ENCODE results near the gene EHBP1.

EHBP1 gene

DNA sequence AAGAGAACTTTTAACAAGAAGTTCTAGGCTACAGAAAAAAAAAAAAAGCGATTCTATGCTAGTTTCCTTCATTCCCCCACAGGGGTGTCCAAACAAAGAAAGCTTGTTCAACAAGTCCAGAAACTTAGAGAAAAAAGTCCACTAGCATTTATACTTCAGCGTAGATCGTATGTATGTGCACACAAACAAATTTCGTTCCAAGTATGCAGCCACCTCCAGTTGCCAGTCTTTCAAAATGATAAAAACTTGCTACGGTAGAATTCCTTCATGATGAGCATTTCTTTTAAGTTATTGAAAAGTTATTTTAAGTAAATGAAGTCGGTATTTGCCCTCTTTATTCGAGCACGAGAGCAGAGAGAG, 341.4 kb downstream of the EHBP1 start:
- no peak overlapping the region for H3K27ac ChIP-seq (ENCODE audit: low read depth, low read length)
- H3K4me1 ChIP-seq (ENCODE audit: insufficient read depth, low read length), result peaks cover 44% of the 10 kb centered on the region
- H3K4me3 ChIP-seq (ENCODE audit: low read length), result peak overlapping the region; percentile 82
- H3K36me3 ChIP-seq (ENCODE audit: insufficient read depth, low read length), result no peaks in the 10 kb centered on the region
- peaks cover 76% of the 10 kb centered on the region for H3K27me3 ChIP-seq (ENCODE audit: insufficient read depth, low read length)
- no peaks in the 10 kb centered on the region for H3K9me3 ChIP-seq (ENCODE audit: insufficient read depth, low read depth, low read length)
- WGBS, result 4% methylated on average over 8 of the region's 8 CpGs
- no peak overlapping the region; the same call in 1 of the 2 replicates for H3K9ac ChIP-seq (ENCODE audit: low read depth, low read length)

DNA sequence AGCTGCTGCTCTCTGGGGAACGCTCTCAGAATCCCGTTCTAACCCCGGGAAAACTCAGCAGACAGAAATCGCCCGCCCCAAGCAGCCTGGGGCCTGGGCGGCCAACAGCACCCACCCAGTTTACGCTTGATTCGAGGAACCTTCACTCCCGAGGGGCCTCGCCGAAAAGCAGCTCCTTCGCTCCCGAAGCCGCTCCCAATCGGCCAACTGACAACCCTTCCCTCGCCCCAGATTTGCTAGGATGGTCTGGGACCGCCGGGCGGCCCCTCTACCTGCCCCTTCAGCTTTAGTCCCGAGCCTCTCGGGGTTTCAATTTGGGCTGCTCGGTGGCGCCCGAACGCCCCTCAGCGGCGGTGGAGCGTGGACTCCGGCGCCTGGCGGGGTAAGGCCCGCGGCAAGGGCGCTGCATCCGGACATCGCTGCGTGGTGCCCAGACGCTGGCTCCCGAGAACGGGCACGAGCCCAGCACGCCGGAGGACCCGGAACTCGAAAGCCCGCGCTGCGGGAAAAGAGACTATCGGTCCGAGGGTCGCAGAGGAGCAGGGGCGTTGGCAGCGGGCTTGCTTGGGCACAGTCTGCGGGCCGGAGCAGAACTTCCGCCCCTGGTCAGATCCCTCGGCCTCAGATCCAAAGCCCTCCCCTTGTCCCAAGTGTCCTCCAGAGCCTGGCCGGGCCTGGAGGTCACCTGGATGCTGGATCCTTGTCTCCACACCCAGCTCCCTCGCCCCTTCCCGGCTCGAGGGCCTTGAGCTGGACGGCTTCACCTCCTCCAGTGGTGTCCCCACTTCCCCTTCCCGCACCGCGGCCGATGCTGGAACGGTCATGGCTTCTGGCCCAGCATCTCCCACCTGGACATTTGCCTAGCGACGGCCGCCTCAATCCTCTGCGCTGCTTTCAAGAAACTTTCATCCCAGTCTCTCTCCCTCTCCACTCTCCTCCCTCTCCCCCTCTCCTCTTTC, 342.1 kb downstream of the EHBP1 start:
- Histone ChIP-seq H3K4me3 (ENCODE audit: low read length) (peak overlapping the region; percentile 82), H3K9me3 (ENCODE audit: insufficient read depth, low read depth, low read length) (no peaks in the 10 kb centered on the region), H3K9ac (ENCODE audit: low read depth, low read length) (peak overlapping the region; percentile 35; the same call in 1 of the 2 replicates), H3K27ac (ENCODE audit: low read depth, low read length) (no peak overlapping the region), H3K36me3 (ENCODE audit: insufficient read depth, low read length) (no peaks in the 10 kb centered on the region), H3K27me3 (ENCODE audit: insufficient read depth, low read length) (peaks cover 83% of the 10 kb centered on the region), H3K4me1 (ENCODE audit: insufficient read depth, low read length) (peaks cover 39% of the 10 kb centered on the region)
- WGBS, result under 1% methylated on average over 71 of the region's 71 CpGs

DNA sequence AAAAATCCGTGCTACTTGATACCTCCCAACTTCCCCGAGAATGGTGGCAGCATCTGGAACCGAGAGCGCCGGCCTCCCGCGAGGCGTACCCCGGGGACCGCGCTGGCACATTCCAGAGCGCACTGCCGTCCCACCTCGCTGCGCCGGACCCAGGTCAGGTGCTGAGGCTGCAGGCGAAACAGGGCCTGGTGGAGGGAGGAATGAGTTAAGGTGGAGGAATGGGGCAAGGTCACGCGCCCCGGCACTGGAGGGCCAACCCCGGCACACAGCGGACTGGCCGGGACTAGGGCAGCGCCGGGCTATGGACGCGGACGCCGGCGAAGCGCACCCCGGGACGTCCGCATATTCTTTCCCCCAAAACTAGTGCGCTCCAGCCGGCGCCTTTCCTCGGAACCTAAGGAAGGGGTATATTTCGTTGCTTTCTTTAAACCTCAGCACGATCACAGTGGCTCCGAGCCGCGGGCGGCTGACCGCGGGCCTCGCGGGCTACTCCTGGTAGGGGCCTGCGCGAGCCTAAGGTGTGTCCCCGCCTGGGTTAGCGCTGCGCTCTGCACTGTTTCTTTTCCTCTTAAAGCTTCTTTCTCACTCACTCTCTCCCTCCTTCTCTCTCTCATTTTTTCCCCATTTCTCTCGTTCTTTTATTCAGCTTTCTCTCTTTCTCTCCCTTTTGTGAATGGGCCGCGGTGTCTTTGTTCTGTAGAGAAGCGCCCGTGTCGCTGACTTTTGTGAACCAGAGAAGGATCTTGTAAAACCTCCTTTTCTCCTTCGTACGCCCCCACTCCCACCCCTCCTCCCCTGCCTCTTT, 343.1 kb downstream of the EHBP1 start:
- WGBS, result 1% methylated on average over 61 of the region's 61 CpGs
- peak overlapping the region; percentile 35; the same call in 1 of the 2 replicates for H3K9ac ChIP-seq (ENCODE audit: low read depth, low read length)
- peak overlapping the region; percentile 82 for H3K4me3 ChIP-seq (ENCODE audit: low read length)
- peaks cover 35% of the 10 kb centered on the region for H3K4me1 ChIP-seq (ENCODE audit: insufficient read depth, low read length)
- H3K36me3 ChIP-seq (ENCODE audit: insufficient read depth, low read length), result no peaks in the 10 kb centered on the region
- H3K27ac ChIP-seq (ENCODE audit: low read depth, low read length), result no peak overlapping the region
- no peaks in the 10 kb centered on the region for H3K9me3 ChIP-seq (ENCODE audit: insufficient read depth, low read depth, low read length)
- peaks cover 92% of the 10 kb centered on the region for H3K27me3 ChIP-seq (ENCODE audit: insufficient read depth, low read length)

DNA sequence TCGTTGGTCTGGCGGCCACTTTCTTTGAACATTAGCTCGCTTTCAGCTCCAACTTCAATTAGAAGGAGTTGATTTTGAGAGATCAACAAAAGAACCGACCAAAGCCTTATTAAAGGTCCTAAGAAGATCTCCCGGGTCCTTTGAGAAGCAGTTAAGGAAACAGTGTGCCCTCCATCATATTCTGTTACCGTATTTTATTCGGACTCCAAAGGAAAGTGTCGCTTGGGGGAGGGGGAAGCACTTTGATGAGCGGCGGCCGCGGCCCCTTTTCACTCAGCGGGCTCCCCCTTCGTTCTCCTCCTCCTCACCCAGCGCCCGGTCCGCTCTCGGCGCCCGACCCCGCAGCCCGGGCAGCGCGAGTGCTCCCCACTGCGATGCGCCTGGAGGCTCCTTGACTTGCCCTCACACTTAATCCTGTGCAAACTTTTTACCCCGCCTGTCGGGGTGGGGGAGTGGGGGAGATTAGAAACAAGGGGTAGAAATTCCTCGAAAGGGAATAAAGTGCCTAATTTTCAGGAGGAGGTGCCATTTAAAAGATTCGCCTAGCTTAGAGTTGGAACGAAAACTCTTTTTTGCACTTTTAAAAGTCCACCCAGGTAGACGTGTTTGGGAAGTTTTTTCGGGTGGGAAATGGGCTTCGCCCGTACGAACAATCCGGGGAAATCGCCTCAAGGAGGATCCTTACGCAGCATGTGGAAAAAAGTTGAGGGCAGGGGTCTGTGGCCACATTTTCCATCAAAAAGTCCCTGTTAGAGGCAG, 343.9 kb downstream of the EHBP1 start:
- Histone ChIP-seq H3K27ac (ENCODE audit: low read depth, low read length) (no peak overlapping the region), H3K9ac (ENCODE audit: low read depth, low read length) (peak overlapping the region; percentile 66), H3K9me3 (ENCODE audit: insufficient read depth, low read depth, low read length) (no peaks in the 10 kb centered on the region), H3K4me1 (ENCODE audit: insufficient read depth, low read length) (peaks cover 31% of the 10 kb centered on the region), H3K36me3 (ENCODE audit: insufficient read depth, low read length) (no peaks in the 10 kb centered on the region), H3K27me3 (ENCODE audit: insufficient read depth, low read length) (peaks cover 99% of the 10 kb centered on the region), H3K4me3 (ENCODE audit: low read length) (peak overlapping the region; percentile 82)
- WGBS, result under 1% methylated on average over 39 of the region's 39 CpGs

DNA sequence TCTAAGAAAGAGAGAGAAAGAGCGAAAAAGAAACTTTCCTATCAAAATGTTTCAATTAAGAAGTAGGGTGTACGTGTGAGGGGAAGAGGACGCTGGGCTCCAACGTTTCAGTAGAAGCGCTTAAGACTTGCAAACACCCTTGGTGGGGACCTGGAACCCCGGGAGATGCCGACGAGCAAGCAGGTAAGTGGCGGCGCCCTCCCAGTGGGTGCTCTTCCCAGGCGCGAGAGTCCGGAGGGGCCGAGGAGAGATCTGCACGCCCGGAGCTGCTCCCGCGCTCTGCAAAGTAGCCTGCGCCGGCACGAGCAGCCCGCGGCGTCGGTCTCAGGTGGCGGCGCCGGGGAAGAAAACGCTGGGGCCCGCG, 344.4 kb downstream of the EHBP1 start:
- peak overlapping the region; percentile 82 for H3K4me3 ChIP-seq (ENCODE audit: low read length)
- no peaks in the 10 kb centered on the region for H3K36me3 ChIP-seq (ENCODE audit: insufficient read depth, low read length)
- no peak overlapping the region for H3K27ac ChIP-seq (ENCODE audit: low read depth, low read length)
- peak overlapping the region; percentile 66 for H3K9ac ChIP-seq (ENCODE audit: low read depth, low read length)
- peaks cover 99% of the 10 kb centered on the region for H3K27me3 ChIP-seq (ENCODE audit: insufficient read depth, low read length)
- H3K4me1 ChIP-seq (ENCODE audit: insufficient read depth, low read length), result peaks cover 31% of the 10 kb centered on the region
- under 1% methylated on average over 31 of the region's 31 CpGs for WGBS
- no peaks in the 10 kb centered on the region for H3K9me3 ChIP-seq (ENCODE audit: insufficient read depth, low read depth, low read length)

DNA sequence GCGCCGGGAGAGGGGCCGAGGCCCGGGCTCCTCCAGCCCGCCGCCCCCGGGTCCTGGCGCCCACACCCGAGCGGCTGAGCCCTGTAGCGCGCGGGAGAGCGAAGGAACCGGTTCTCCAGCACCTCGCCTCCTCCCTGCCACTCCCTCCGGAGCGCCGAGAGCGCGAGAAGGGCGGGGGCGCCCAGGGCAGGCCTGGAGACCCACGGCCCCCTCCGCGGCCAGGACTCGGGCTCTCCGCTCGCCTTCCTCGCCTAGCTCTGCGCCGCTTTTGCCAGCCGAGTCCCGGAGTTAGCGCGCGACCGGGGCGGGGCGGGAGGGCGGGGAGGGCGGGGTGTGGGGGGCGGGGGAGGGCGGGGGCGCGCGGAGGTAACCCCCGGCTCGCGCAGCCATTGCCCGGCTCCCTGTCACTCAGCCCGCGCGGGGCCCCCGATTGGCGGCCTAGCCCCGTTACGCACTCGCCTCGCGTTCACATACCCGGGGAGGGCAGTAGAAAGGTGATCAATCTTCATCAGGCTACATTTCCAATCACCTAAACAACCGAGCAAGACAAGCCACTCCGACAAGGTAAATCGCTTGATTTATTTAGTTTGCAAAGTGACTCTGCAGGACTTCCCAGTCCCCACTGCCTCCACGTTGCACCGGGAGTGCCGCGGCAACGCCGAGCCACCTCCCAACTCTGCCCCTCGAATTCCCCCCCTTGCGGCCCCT, 345.0 kb downstream of the EHBP1 start, which contains the start of gene OTX1:
OTX1 (plus strand) TSS at position 497 of the 708 bp plus-strand sequence. CDS start 2,161 bp downstream, outside the sequence.
- WGBS, result 0% methylated on average over 61 of the region's 73 CpGs
- Histone ChIP-seq H3K4me1 (ENCODE audit: insufficient read depth, low read length) (peaks cover 29% of the 10 kb centered on the region), H3K27ac (ENCODE audit: low read depth, low read length) (no peak within 1 kb of the TSS), H3K9ac (ENCODE audit: low read depth, low read length) (peak within 1 kb of the TSS; percentile 66), H3K36me3 (ENCODE audit: insufficient read depth, low read length) (no peaks in the 10 kb centered on the region), H3K9me3 (ENCODE audit: insufficient read depth, low read depth, low read length) (no peaks in the 10 kb centered on the region), H3K4me3 (ENCODE audit: low read length) (peak within 1 kb of the TSS; percentile 82), H3K27me3 (ENCODE audit: insufficient read depth, low read length) (peaks cover 99% of the 10 kb centered on the region)

DNA sequence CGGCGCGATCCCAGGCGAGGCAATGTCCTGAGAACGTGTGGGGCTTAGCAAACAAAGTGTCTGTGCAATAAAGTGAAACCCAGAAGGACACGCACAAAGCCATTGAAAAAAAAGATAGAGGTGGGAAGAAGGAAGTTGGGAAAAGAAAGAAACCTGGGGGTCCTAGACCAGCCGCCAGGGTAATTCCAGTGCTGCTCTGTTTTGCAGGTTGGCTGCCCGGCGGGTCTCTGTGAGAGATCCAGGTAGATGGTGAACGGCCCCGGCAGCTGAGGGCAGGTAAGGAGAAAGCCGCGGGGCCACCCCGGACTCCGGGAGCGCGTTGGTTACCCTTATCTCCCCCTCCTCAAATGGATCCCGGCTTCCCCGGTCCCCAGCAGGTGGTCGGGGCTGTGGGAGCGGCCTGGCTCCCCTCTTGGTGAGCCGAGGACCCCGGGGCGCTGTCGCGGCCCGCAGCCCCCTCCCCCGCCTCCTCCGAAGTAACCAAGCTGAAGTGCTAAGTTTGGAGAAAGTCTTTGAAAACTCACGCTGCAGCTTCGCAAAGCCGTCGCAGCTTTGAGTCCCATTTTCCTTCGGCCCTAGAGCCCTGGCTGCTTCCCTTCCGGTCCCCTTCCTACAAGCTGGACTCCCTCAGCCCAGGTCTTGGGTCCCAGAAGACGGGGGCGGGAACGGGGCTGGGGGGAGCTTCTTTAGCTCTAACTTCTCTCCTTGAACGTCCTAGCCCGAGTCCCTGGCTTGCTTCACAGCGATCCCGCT, 345.7 kb downstream of the EHBP1 start:
- Histone ChIP-seq H3K4me1 (ENCODE audit: insufficient read depth, low read length) (peaks cover 22% of the 10 kb centered on the region), H3K36me3 (ENCODE audit: insufficient read depth, low read length) (no peaks in the 10 kb centered on the region), H3K9ac (ENCODE audit: low read depth, low read length) (no peak overlapping the region), H3K4me3 (ENCODE audit: low read length) (peak overlapping the region; percentile 82), H3K9me3 (ENCODE audit: insufficient read depth, low read depth, low read length) (no peaks in the 10 kb centered on the region), H3K27me3 (ENCODE audit: insufficient read depth, low read length) (peaks cover 99% of the 10 kb centered on the region), H3K27ac (ENCODE audit: low read depth, low read length) (no peak overlapping the region)
- WGBS, result 1% methylated on average over 42 of the region's 42 CpGs

DNA sequence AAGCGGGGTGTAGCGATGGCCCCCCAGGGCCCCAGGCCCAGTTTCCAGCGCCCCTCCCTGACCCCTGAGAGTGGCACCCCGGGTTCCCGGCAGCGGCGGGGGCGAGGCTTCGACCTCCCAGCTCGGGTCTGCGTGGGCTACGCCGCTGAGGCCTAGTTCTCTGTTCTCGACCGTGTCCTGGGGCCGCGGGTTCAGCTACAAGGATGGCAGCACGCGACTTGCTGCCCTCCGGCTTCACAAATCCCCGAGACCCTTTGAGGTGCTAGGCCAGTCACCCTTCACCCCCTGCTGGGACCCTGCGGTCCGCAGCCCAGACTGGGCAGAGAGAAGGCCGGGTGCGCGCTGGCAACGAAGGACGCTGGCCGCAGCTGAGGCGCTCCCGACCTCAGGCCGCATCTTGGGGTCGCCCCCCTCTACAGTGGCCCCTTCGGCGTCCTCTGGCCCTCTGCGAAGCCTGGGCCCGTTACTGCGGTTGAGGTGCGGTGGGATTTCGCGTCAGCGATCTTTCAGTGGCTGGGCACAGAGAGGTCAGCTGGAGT, 346.4 kb downstream of the EHBP1 start:
- no peaks in the 10 kb centered on the region for H3K36me3 ChIP-seq (ENCODE audit: insufficient read depth, low read length)
- 3% methylated on average over 42 of the region's 42 CpGs for WGBS
- peaks cover 99% of the 10 kb centered on the region for H3K27me3 ChIP-seq (ENCODE audit: insufficient read depth, low read length)
- peak overlapping the region; percentile 82 for H3K4me3 ChIP-seq (ENCODE audit: low read length)
- H3K4me1 ChIP-seq (ENCODE audit: insufficient read depth, low read length), result peaks cover 22% of the 10 kb centered on the region
- H3K27ac ChIP-seq (ENCODE audit: low read depth, low read length), result no peak overlapping the region
- peak overlapping the region; percentile 10; the same call in 1 of the 2 replicates for H3K9ac ChIP-seq (ENCODE audit: low read depth, low read length)
- no peaks in the 10 kb centered on the region for H3K9me3 ChIP-seq (ENCODE audit: insufficient read depth, low read depth, low read length)

DNA sequence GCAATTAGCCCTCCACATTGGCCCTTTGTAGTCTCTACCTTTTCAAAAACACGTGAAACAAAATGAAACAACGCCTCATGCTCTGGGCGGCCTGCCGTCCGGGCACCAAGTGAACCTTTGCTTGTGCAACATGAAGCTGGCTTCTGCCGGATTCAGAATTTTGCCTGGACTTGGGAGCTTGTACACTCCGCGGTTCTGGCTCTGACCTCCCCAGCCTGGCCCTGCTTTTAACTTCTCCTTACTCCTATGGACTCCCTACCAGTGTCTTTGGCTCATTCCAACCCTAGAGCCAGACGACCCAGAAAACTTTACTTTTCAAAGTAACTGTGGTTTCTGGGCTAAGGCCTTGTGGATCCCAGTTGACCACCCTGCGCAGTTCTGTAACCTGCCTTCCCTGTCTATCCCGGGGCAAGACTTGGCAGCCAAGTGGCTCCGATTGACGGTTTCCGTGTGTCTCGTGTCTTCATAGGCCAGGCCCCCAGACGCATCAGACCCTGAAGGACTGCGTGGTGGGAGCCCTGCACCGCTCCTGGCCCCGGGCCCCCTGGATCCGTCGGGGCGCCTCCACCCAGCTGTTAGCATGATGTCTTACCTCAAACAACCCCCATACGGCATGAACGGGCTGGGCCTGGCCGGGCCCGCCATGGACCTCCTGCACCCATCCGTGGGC, 347.0 kb downstream of the EHBP1 start:
- WGBS, result 7% methylated on average over 27 of the region's 27 CpGs
- Histone ChIP-seq H3K4me1 (ENCODE audit: insufficient read depth, low read length) (peaks cover 25% of the 10 kb centered on the region), H3K9ac (ENCODE audit: low read depth, low read length) (no peak overlapping the region), H3K36me3 (ENCODE audit: insufficient read depth, low read length) (no peaks in the 10 kb centered on the region), H3K9me3 (ENCODE audit: insufficient read depth, low read depth, low read length) (no peaks in the 10 kb centered on the region), H3K27me3 (ENCODE audit: insufficient read depth, low read length) (peaks cover 99% of the 10 kb centered on the region), H3K4me3 (ENCODE audit: low read length) (peak overlapping the region; percentile 82), H3K27ac (ENCODE audit: low read depth, low read length) (no peak overlapping the region)
